ENCODE results near the gene KHNYN. TPM values are rescaled to one million over a fixed set of nuclear protein-coding genes. Genes with fewer than 3 reads are reported as not detected.

KHNYN gene
- total RNA-seq, 2 experiments from 2014 or later, result 50.8 to 57.5 TPM

- no peak overlapping the region for H3K4me2 ChIP-seq (ENCODE audit: low read length)
- H4K20me1 ChIP-seq (ENCODE audit: insufficient read depth, low read length), result no peaks in the 10 kb centered on the region
- CTCF ChIA-PET (ENCODE audit: unreplicated experiment), result no interaction called here
- H3K4me3 ChIP-seq (ENCODE audit: low read depth, low read length, poor library complexity, severe bottlenecking), result no peak overlapping the region
- intact Hi-C loops (cut with micrococcal nuclease; ENCODE audit: unreplicated experiment), result no loop called here
- H3K36me3 ChIP-seq (ENCODE audit: insufficient read depth, low read length), result no peaks in the 10 kb centered on the region
- no TSS peak for BruUV-seq (replicated peaks)
- no peaks in the 10 kb centered on the region for H3K9me2 ChIP-seq (ENCODE audit: insufficient read depth, low read length)
- peaks cover 5% of the 10 kb centered on the region for H3K4me1 ChIP-seq (ENCODE audit: insufficient read depth, low read length, poor library complexity, severe bottlenecking)
- no peak overlapping the region; the same call in 1 of the 2 replicates for H2AFZ ChIP-seq (ENCODE audit: low read length)
- TF ChIP-seq EZH2phosphoT487 (IDR thresholded peaks at IDR 0.05; ENCODE audit: borderline replicate concordance, low read depth, low read length) (no peak), CTCF (conservative IDR thresholded peaks at IDR 0.05; ENCODE audit: low read length) (no peak)
- no peaks in the 10 kb centered on the region for H3K9me3 ChIP-seq (ENCODE audit: low read length)
- H3K27ac ChIP-seq (ENCODE audit: low read depth, low read length, poor library complexity, severe bottlenecking), result no peak overlapping the region
- no peaks in the 10 kb centered on the region for H3K79me2 ChIP-seq (ENCODE audit: insufficient read depth, low read depth, low read length)
- POLR2A ChIA-PET, result interaction anchor here (0.6 to 1.1 kb wide), 2 partner anchors 9 to 32 kb away, joined by 3 read pairs; no protein-coding TSS in a partner anchor
- no peak for DNase-seq (ENCODE audit: low spot score)
Observed at GRCh38 chr14:24422261-24422660, 7.5 kb upstream of the KHNYN start.

- Histone ChIP-seq H3K4me2 (ENCODE audit: low read length) (no peak overlapping the region; the same call in 1 of the 2 replicates), H2AFZ (ENCODE audit: low read length) (peak overlapping the region; percentile 63; the same call in 1 of the 2 replicates), H3K9me2 (ENCODE audit: insufficient read depth, low read length) (no peaks in the 10 kb centered on the region), H4K20me1 (ENCODE audit: insufficient read depth, low read length) (no peaks in the 10 kb centered on the region), H3K4me3 (ENCODE audit: low read depth, low read length, poor library complexity, severe bottlenecking) (no peak overlapping the region), H3K4me1 (ENCODE audit: insufficient read depth, low read length, poor library complexity, severe bottlenecking) (peaks cover 5% of the 10 kb centered on the region), H3K36me3 (ENCODE audit: insufficient read depth, low read length) (no peaks in the 10 kb centered on the region), H3K9me3 (ENCODE audit: low read length) (no peaks in the 10 kb centered on the region), H3K79me2 (ENCODE audit: insufficient read depth, low read depth, low read length) (no peaks in the 10 kb centered on the region), H3K27ac (ENCODE audit: low read depth, low read length, poor library complexity, severe bottlenecking) (no peak overlapping the region)
- ChIA-PET POLR2A (interaction anchor here (0.6 to 1.8 kb wide), 3 partner anchors 9 to 83 kb away, joined by 3 read pairs; partner anchors contain the start of gene RIPK3), CTCF (ENCODE audit: unreplicated experiment) (interaction anchor here (0.6 kb wide), 1 partner anchor 18 kb away, joined by 3 read pairs; no protein-coding TSS in a partner anchor)
- BruUV-seq (replicated peaks), result no TSS peak
- intact Hi-C loops (cut with micrococcal nuclease; ENCODE audit: unreplicated experiment), result no loop called here
- no peak for DNase-seq (ENCODE audit: low spot score)
- no peak for TF ChIP-seq CTCF (conservative IDR thresholded peaks at IDR 0.05; ENCODE audit: low read length)
- no peak for TF ChIP-seq EZH2phosphoT487 (IDR thresholded peaks at IDR 0.05; ENCODE audit: borderline replicate concordance, low read depth, low read length)
Observed at GRCh38 chr14:24422694-24423601, 6.8 kb upstream of the KHNYN start.
